Lower leg skin (tissue), 4 donors: Measurements from ENCODE around the gene NEK1. TPM values are rescaled to one million over a fixed set of nuclear protein-coding genes. Genes with fewer than 3 reads are reported as not detected.

Experiments used
- DNase-seq, 2 donors: peaks; one replicate each; pipeline ENCODE4 v3.0.0-alpha.2; 2019; ENCODE audit warnings: low spot score in 2 of 2
- H3K4me3 ChIP-seq: fragments of 200-600 bp; sonication (generic); 2 replicates; pipeline ENCODE4 v1.5.1; 2017; ENCODE audit warnings: mild to moderate bottlenecking, low read depth; ENCODE audit not compliant: poor library complexity, severe bottlenecking
- CTCF ChIP-seq, 3 donors: fragments of 450-650 bp; IDR thresholded peaks; one replicate each; pipeline ENCODE4 v1.5.1; 2016; ENCODE audit warnings: antibody characterized with exemption in 3 of 3, mild to moderate bottlenecking in 3 of 3, moderate library complexity in 2 of 3
- POLR2A ChIP-seq, 2 donors: fragments of 450-650 bp; IDR thresholded peaks; one replicate each; pipeline ENCODE4 v1.6.1; 2016 to 2017; ENCODE audit warnings: antibody characterized with exemption in 2 of 2, mild to moderate bottlenecking in 1 of 2, moderate library complexity in 1 of 2
- WGBS, 2 donors: methylation state at CpG; one replicate each; pipeline ENCODE4 v1.1.5; 2018; 5-methylcytosine and 5-hydroxymethylcytosine counted together
- intact Hi-C: fragments of 100-400 bp; cut with DNase I; formaldehyde crosslinking; loops from one replicate; pipeline ENCODE4 v1.15.0; 2023; ENCODE audit warnings: low total_unique reads
- total RNA-seq, 4 donors: library from RNA; depleted of rRNA; stranded (reverse); fragments of >200 nt; gene quantifications; one replicate each; pipeline ENCODE4 v1.1.0, GENCODE V29; 2016

Gene NEK1
- total RNA-seq, 4 donors from 2014 or later = 4.8 to 6.9 (median 5.5) TPM

DNA sequence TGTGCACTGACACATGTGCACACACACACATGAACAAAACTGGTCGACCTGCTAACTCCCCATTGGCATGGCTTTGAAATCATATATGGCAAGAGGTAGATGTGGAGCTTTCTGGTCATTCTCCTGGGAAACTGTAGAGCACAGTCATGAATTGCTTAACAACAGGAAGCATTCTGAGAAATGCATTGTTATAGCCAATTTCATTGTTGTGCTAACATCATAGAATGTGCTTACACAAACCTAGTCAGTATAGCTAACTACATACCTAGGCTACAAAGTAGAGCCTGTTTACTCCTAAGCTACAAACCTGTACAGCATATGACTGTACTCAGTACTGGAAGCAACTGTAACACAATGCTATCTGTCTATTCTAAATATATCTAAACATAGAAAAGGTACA, 207.4 kb downstream of the NEK1 start:
- WGBS, 2 donors = 67 to 78% methylated on average over 1 of the region's 1 CpG
- no peak for DNase-seq
- H3K4me3 ChIP-seq = no peak overlapping the region
- intact Hi-C loops = no loop called here
- no peak for TF ChIP-seq CTCF (IDR thresholded peaks at IDR 0.05)

GRCh38 chr4:169400832-169401231, 211.6 kb downstream of the NEK1 start:
- H3K4me3 ChIP-seq = no peak overlapping the region
- no peak for DNase-seq
- TF ChIP-seq POLR2A (IDR thresholded peaks at IDR 0.05) (no peak), CTCF (IDR thresholded peaks at IDR 0.05) (no peak)
- intact Hi-C loops = no loop called here
- WGBS, 2 donors = 62 to 66% methylated on average over 3 of the region's 3 CpGs

- intact Hi-C loops = no loop called here
- H3K4me3 ChIP-seq = no peak overlapping the region
- TF ChIP-seq POLR2A (IDR thresholded peaks at IDR 0.05) (no peak), CTCF (IDR thresholded peaks at IDR 0.05) (no peak)
- no peak for DNase-seq
- 90 to 93% methylated on average over 1 of the region's 1 CpG for WGBS, 2 donors
These were observed 212.2 kb downstream of the NEK1 start for GRCh38 chr4:169399976-169400767.

DNA sequence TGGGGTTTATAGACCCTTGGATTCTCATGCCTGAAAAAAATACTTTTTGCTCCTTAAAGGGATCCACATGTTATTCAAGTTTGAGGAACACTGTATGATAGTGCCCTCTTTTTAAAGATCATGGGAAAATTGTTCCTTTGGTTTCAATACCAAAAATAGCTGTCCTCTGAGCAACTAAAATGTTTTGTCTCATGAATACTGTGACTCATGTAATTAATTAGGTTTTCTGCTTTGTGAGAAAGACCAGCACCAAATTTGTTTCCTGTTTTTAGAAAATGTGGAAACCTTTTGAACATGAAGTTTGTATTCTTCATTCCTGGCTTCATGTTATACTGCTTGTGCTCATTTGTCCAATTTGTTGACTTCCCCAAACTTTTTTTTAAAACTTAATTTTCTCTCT, 214.1 kb downstream of the NEK1 start:
- H3K4me3 ChIP-seq = no peak overlapping the region
- intact Hi-C loops = no loop called here
- TF ChIP-seq POLR2A (IDR thresholded peaks at IDR 0.05) (no peak), CTCF (IDR thresholded peaks at IDR 0.05) (no peak)
- DNase-seq = no peak

DNA sequence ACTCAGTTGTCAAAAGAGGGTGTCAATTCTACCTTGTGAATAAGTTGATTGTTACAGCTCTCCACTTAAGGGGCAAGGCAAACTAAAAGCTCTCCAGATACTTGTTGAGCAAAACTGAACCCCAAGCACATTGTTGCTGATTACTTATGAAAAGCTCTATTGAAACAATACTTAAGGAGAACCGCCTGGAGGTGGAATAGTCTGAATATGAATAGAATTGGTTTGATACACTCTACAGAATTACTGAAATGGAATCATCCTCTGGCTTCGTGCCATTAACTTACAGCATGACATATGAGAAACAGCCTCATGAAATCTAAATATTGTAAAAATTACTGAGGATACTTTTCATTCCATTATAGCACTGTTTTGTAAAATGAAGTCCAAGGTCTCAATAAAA, 214.6 kb downstream of the NEK1 start:
- 50 to 68% methylated on average over 2 of the region's 2 CpGs for WGBS, 2 donors
- no peak for DNase-seq
- no peak for TF ChIP-seq POLR2A (IDR thresholded peaks at IDR 0.05)
- TF ChIP-seq CTCF (IDR thresholded peaks at IDR 0.05) = no peak
- intact Hi-C loops = no loop called here
- H3K4me3 ChIP-seq = no peak overlapping the region

DNA sequence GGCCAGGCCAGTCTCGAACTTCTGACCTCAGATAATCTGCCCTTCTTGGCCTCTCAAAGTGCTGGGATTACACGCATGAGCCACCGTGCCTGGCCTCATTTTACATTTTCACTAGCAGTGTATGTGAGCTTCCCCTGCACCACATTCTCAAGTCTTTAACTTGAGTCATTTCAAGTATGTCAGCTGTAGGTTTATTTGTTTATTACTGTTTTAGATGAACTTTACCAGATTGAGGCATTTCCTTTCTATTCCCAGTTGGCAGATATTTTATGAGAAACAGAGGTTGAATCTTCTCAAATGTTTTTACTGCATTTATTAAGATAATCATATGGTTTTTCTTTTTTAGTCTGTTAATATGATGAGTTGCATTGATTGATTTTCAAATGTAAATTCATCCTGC, 227.0 kb downstream of the NEK1 start:
- 74 to 77% methylated on average over 3 of the region's 3 CpGs for WGBS, 2 donors
- DNase-seq = no peak

More for the DNA sequence above, 227.0 kb downstream of the NEK1 start:
- no peak for TF ChIP-seq POLR2A (IDR thresholded peaks at IDR 0.05)
- TF ChIP-seq CTCF (IDR thresholded peaks at IDR 0.05) = no peak
- intact Hi-C loops = no loop called here
- H3K4me3 ChIP-seq = no peak overlapping the region
